Ovary (tissue), 9 donors: Measurements from ENCODE around the gene PRKCQ. TPM values are rescaled to one million over a fixed set of nuclear protein-coding genes. Genes with fewer than 3 reads are reported as not detected.

ENCODE experiments used
- DNase-seq, 5 donors: peaks; one replicate each; pipeline ENCODE4 v3.0.0-alpha.2; 2019 to 2020
- H3K27ac ChIP-seq, 2 donors: fragments of 200-600 bp; one replicate each; pipeline versions ENCODE4 v1.5.1 to v1.8.0; 2019 to 2022
- H3K27me3 ChIP-seq: fragments of 200-600 bp; one replicate; pipeline ENCODE4 v1.8.0; 2022
- H3K36me3 ChIP-seq: fragments of 200-600 bp; sonication (generic); one replicate; pipeline ENCODE4 v1.5.1; 2019
- H3K4me1 ChIP-seq: one replicate; pipeline ENCODE4 v1.8.1; 2013; ENCODE audit warnings: mild to moderate bottlenecking, moderate library complexity; ENCODE audit not compliant: insufficient read depth
- H3K4me3 ChIP-seq: fragments of 200-600 bp; sonication (generic); one replicate; pipeline ENCODE4 v1.5.1; 2017
- H3K9me3 ChIP-seq, 2 donors: fragments of 200-600 bp in 1 of 2; sonication (generic) in 1 of 2; one replicate each; pipeline versions ENCODE4 v1.5.1 to v1.8.1; 2013 to 2019; ENCODE audit warnings: mild to moderate bottlenecking in 1 of 2, moderate library complexity in 1 of 2
- EP300 ChIP-seq: sonication (generic); formaldehyde crosslinking; IDR thresholded peaks from one replicate; pipeline ENCODE4 v1.6.1; 2017; ENCODE audit warnings: antibody characterized with exemption
- POLR2A ChIP-seq: fragments of 450-650 bp; IDR thresholded peaks from one replicate; pipeline ENCODE4 v1.6.1; 2017; ENCODE audit warnings: antibody characterized with exemption, mild to moderate bottlenecking, moderate library complexity
- WGBS, 3 donors: extraction: QIAGEN DNeasy Blood & Tissue Kit in 1 of 3; methylation state at CpG; one replicate each; pipeline versions ENCODE4 v1.1.5 to v1.1.7; 2013 to 2017; 5-methylcytosine and 5-hydroxymethylcytosine counted together
- intact Hi-C, 4 donors: fragments of 100-400 bp; cut with DNase I; formaldehyde crosslinking; loops; one replicate each; pipeline versions ENCODE4 v1.11.0 to v1.15.1; 2022 to 2023
- polyA plus RNA-seq, 2 donors: library from polyadenylated mRNA; stranded (reverse); fragments of 200-250 nt in 1 of 2; fragments of 350-450 nt in 1 of 2; fragmentation: Illumina TruSeq in 1 of 2; extraction: RNeasy Lipid Tissue Mini Kit (QIAGEN cat#74804) in 1 of 2; gene quantifications; one replicate each; pipeline ENCODE4 v1.2.3, GENCODE V29; 2013 to 2014
- total RNA-seq, 7 donors: library from RNA; depleted of rRNA in 2 of 7; stranded (reverse); fragments of >200 nt in 2 of 7; fragmentation: NEBNext Ultra II Directional in 3 of 7; extraction: Animal tissue kit (Norgen Biotek cat#: 25700) in 3 of 7; gene quantifications; one replicate each; pipeline versions ENCODE4 v1.1.0 to v1.2.4, GENCODE V29; 2016 to 2023
- TF ChIP-seq, protein P1 (sequence below), 3 donors: fragments of 450-650 bp in 2 of 3; fragments of 200-600 bp in 1 of 3; IDR thresholded peaks; one replicate each; pipeline versions ENCODE4 v1.5.1 to v1.8.0; 2016 to 2022; ENCODE audit warnings: antibody characterized with exemption in 3 of 3, mild to moderate bottlenecking in 1 of 3
- donor health status: DM: no; HTN: no; CAD: no; lungs with moderate emphysema.
- donor health status: DM: no; HTN: no; CAD: no.
- donor health status: Bipolar disorder and iron deficiency.
- donor health status: DM: yes; HTN: yes; CAD: no.
- donor health status: DM: no; HTN: no; CAD: no.
- donor health status: DM: yes; HTN: yes; CAD: no.

Gene PRKCQ
- total and polyA plus RNA-seq, 9 donors = 0.71 to 3.6 (median 1.1) TPM

GRCh38 chr10:6400821-6401465 lies 179.1 kb downstream of the PRKCQ start:
- no peak for TF ChIP-seq POLR2A
- TF ChIP-seq, protein P1, sequence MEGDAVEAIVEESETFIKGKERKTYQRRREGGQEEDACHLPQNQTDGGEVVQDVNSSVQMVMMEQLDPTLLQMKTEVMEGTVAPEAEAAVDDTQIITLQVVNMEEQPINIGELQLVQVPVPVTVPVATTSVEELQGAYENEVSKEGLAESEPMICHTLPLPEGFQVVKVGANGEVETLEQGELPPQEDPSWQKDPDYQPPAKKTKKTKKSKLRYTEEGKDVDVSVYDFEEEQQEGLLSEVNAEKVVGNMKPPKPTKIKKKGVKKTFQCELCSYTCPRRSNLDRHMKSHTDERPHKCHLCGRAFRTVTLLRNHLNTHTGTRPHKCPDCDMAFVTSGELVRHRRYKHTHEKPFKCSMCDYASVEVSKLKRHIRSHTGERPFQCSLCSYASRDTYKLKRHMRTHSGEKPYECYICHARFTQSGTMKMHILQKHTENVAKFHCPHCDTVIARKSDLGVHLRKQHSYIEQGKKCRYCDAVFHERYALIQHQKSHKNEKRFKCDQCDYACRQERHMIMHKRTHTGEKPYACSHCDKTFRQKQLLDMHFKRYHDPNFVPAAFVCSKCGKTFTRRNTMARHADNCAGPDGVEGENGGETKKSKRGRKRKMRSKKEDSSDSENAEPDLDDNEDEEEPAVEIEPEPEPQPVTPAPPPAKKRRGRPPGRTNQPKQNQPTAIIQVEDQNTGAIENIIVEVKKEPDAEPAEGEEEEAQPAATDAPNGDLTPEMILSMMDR (IDR thresholded peaks at IDR 0.05) = no peak
- H3K4me1 ChIP-seq = peaks cover 2% of the 10 kb centered on the region
- no peak for DNase-seq
- no peaks in the 10 kb centered on the region for H3K36me3 ChIP-seq
- no peaks in the 10 kb centered on the region for H3K9me3 ChIP-seq
- 87 to 88% (median 88%) methylated on average over 12 of the region's 12 CpGs for WGBS, 3 donors
- H3K27me3 ChIP-seq = no peaks in the 10 kb centered on the region
- no peak overlapping the region for H3K27ac ChIP-seq
- intact Hi-C loops = loop anchor here (2.0 to 5.0 kb wide), 6 partner anchors 179 to 294 kb away; partner anchors contain the start of gene PFKFB3 (in 3 of the 4)
- H3K4me3 ChIP-seq = no peak overlapping the region

GRCh38 chr10:6400331-6400730 lies 179.7 kb downstream of the PRKCQ start:
- H3K27ac ChIP-seq = no peak overlapping the region
- H3K9me3 ChIP-seq = no peaks in the 10 kb centered on the region
- H3K4me1 ChIP-seq = peaks cover 2% of the 10 kb centered on the region
- DNase-seq = no peak
- intact Hi-C loops = loop anchor here (2.0 to 5.0 kb wide), 6 partner anchors 178 to 293 kb away; partner anchors contain the start of gene PFKFB3 (in 3 of the 4)
- no peaks in the 10 kb centered on the region for H3K36me3 ChIP-seq
- H3K4me3 ChIP-seq = no peak overlapping the region
- 90 to 94% (median 92%) methylated on average over 7 of the region's 7 CpGs for WGBS, 3 donors
- TF ChIP-seq, protein P1 (IDR thresholded peaks at IDR 0.05) = no peak
- no peak for TF ChIP-seq EP300
- no peak for TF ChIP-seq POLR2A
- H3K27me3 ChIP-seq = no peaks in the 10 kb centered on the region

DNA sequence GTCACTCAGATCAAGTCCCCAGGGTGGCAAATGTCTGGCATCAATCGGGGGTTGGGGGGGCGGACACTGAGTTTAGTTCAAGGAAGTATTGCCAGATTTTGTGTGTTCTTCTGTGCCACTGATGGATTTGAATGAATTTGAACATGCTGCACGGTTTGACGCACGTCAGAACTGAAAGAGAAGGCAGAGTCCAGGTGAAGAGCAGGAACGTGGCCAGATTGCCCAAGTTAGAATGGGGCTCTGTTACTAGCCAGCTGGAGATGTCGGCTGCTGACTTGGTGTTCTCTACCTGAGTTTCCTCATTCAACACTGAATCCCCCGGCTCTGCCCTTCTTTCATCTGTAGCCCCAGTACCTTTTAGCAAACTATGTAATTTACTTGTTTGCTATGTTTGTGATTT lies 180.2 kb downstream of the PRKCQ start:
- no peak overlapping the region for H3K4me3 ChIP-seq
- WGBS, 3 donors = 88 to 94% (median 92%) methylated on average over 8 of the region's 8 CpGs
- intact Hi-C loops = loop anchor here (2.0 to 5.0 kb wide), 6 partner anchors 178 to 293 kb away; partner anchors contain the start of gene PFKFB3 (in 3 of the 4)

GRCh38 chr10:6399231-6399741 lies 180.8 kb downstream of the PRKCQ start:
- intact Hi-C loops = no loop called here
- no peak for DNase-seq
- WGBS, 3 donors = 27 to 39% (median 38%) methylated on average over 5 of the region's 5 CpGs

More for the DNA sequence above, 180.2 kb downstream of the PRKCQ start:
- TF ChIP-seq EP300 = no peak
- TF ChIP-seq POLR2A = no peak
- TF ChIP-seq, protein P1 (IDR thresholded peaks at IDR 0.05) = no peak
- Histone ChIP-seq H3K4me1 (peaks cover 2% of the 10 kb centered on the region), H3K27me3 (no peaks in the 10 kb centered on the region), H3K27ac (no peak overlapping the region), H3K36me3 (no peaks in the 10 kb centered on the region), H3K9me3 (no peaks in the 10 kb centered on the region)
- DNase-seq = no peak

More at GRCh38 chr10:6399231-6399741, 180.8 kb downstream of the PRKCQ start:
- peaks cover 2% of the 10 kb centered on the region for H3K4me1 ChIP-seq
- TF ChIP-seq EP300 (no peak), POLR2A (no peak)
- TF ChIP-seq, protein P1 (IDR thresholded peaks at IDR 0.05) = no peak
- H3K27ac ChIP-seq = no peak overlapping the region
- no peaks in the 10 kb centered on the region for H3K9me3 ChIP-seq
- no peak overlapping the region for H3K4me3 ChIP-seq
- no peaks in the 10 kb centered on the region for H3K36me3 ChIP-seq
- H3K27me3 ChIP-seq = no peaks in the 10 kb centered on the region
